HG03135 (cell line): Measurements from ENCODE around the gene RRP8.

Source experiments
- ATAC-seq: cut with Tn5 transposase; IDR thresholded peaks from one replicate; pipeline ENCODE4 v1.9.1; 2021; ENCODE audit warnings: mild to moderate bottlenecking, moderate library complexity; ENCODE audit not compliant: unreplicated experiment

The RRP8 gene

DNA sequence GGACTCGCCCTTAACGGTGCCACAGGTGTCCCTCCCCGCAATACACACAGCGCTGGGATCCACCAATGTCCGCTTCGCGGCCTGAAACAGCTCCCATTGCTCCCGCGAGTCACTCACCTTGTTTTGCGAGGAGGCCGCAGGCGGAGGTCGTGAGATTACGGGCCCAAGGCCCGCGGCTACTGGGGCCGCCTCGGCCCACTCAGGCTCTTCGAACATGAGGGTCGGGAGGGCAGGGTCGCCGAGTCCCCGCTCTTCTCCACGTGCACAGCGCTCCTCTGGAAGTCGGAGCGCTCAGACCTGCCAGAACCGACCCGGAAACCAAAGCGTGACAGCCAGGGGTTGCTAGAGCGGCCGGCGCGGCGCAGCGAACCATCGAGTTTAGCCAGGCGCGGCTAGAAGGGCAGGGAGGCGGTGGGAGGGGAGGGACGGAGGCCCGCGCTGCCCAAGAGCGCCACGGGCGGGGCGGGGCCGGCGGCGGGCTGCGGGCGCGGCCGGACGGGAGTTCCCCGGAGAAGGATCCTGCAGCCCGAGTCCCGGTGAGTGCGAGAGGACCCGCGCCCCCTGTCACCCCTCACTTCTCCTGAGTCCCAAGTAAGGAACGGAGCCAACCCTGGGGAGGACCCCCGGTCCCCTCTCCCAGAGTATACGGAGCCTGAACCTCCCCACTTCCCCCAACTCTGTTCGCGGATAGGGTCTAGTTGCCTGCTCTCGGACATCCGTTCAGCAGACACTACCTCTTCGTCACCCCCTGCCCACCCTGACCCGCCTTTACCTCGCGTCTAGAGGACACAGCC, at the start of gene RRP8, which contains the start of gene ILK:
TSS of gene RRP8 (minus strand) at position 330 of the 794 bp plus-strand sequence. CDS start at position 216, 114 bp downstream.
TSS of gene ILK (plus strand) at position 488 of the 794 bp plus-strand sequence. CDS start 498 bp downstream, outside the sequence.
- peak; percentile 72 for ATAC-seq

DNA sequence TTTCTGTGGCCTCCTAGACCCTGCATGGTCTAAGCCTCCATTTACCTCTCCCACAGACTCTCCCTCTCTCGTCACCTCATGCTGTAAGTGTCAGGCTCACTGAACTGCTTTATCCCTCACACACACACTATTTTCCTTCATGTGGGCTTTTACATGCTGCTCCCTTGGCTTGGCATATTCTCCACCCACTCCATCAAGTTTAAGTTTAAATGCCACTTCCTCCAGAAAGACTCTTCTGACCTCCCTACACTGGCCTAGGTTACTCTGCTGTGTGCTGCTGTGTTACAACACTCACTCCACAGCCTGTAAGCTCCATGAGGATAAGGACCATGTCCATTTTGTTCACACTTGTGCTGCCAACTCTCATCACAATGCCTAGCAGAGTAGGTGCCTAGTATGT, 49.7 kb upstream of the RRP8 start:
- no peak for ATAC-seq

DNA sequence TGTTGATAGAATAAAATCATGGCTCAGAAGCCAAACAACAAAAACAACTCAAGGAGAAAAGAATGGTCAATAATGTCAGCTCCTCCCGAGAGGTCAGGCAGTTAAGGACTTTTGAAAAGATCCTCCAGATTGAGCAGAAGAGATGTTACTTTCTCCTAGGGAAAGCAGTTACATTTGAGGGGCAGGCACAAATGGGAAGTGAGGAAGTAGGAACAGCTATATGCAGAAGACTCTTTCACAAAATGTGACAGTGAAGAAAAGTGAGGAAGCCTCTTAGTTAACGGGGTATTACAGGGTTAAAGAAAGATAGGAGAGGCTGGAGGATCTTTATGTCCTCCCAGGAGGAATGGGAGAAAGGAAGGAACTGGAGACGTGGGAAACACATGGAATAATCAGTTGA, 48.8 kb upstream of the RRP8 start:
- ATAC-seq = no peak

DNA sequence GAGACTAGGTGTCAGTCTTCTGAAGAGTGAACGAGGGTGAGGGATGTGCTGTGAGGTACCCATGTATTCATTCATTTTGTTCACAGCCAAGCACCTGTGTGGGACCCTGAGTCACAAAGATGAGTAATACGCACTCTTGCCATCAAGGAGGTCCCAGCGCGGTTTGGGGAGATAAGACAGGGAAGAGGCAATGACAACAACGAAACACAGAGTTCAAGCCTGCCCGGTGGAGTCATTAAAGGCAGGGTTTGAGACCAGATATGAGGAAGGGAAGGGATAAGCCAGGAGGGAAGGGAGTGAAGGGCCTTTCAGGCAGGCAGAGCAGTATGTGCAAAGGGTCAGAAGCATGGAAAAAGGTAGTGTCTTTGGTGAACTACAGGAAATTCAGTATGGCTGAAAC, 47.6 kb upstream of the RRP8 start:
- no peak for ATAC-seq

DNA sequence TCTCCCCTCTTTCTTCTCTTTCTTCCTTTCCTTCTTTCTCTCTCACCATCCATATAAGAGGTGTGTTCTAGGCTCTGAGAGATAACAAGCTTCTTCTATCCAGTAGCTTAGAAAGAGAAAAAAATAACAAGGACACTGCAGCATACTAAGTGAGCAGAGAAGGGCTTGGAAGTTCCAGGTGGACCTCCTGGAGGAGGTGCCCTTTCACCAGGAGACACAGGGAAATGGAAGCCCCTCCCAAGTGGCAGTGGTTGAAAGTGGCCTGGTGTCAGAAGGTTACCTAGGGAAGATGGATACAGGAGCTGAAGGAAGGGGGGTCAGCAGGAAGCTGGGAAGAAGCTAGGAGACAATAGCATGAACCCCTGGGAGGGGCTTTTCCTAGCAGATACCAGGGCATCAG, 46.7 kb upstream of the RRP8 start:
- ATAC-seq = no peak

DNA sequence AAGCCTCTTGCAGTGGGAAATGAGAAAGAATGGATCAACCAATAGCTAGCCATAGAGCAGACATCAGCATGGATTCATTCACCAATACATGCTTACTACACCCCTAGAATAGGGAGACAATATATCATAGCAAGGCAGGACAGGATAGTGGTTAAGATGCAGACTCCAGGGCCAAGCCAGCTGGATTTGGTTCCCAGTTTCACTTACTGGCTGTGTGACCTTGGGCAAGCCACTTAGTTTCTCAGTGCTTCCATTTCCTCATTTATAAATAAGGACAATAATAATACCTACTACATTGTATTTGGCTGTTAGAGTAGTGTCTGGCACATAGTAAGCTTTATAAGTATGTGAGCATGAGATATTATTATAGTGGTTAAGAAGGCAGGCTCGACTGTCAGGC, 45.1 kb upstream of the RRP8 start:
- ATAC-seq = no peak

DNA sequence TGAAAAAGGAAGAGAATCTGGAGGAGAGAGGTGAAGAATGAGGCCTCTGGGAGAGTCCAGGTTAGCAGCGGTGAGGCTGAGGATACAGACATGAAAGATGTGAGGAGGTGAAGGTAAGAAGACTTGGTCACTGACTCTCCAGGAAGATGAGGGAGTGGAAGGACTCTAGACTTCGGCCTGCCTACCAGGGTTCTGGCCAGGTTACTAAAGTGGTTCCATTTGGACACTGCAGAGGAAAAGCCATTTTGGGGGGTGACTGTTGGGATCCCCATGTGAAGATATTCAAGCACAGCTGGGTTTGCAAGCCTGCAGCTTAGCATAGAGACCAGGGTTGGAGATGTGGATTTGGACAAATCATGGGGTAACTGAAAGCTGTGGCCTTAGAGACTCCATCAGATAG, 44.4 kb upstream of the RRP8 start:
- no peak for ATAC-seq

DNA sequence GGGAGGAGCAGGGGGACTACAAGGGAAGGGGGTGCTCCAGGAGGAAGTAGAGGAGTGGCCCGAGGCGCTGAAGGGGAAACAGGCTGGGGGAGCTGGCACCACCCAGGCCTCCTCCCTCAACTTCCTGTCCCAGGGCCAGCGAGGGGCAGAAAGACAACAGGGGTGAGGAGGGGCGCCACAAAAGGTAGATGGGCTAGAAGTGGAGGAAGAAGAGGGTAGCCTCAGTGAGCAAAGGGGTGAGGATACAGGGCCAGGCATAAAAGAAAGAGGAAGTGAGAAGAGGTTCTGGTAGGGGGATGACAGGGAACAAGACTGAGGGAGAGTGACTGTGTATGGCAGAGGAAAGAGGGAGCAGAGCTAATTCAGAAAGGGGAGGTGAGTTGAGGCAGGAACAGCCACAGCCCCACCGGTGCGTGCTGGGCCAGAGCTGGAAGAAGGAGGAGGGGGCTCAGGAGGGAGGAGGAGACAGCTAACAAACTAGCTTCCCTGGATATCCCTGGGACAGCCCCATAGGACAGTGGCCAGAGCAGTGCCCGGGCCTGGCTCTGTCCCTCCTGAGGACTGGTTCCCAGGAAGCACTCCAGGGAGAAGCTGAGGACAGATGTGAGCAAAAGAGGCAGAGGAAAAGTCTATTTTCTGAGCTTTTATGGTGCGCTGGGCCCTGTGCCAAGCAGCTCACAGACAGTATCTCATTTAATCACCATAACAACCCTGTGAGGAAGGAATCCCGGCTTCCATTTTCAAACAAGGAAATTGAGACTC, 43.7 kb upstream of the RRP8 start:
- peak; percentile 90 for ATAC-seq

DNA sequence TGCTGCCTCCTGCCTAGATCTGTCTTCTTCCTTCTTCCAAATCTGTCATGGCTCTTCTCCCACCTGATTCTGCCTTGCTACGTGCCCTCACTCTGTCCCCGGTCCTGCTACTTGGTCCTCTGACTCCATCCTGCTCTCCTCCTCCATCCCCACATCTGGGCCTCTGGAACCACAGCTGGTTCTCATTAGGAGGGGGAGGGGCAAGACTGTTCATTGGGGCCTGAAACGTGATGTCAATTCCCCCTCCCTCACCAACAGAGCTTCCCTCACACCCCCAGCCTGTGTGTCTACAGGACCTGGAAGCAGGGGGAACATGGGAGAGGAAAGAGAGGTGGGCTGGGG, 43.1 kb upstream of the RRP8 start:
- ATAC-seq = no peak

DNA sequence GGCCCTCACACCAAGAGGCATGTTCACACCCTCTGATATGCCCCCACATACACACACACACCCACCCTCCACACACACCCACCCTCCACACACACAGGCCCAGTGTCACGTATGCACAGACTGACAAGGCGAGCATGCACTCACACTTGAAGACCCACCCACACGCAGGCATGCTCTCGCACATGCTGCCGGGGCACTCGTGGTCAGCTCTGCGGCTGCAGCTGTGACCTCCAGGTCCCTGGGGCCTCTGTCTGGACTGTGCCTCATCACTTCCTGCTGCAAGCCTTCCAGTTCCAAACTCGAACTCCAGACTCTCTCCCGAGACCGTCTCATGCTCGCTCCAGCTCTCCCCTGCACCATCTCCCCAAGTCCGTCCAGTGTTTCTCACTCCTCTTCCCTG, 42.7 kb upstream of the RRP8 start:
- no peak for ATAC-seq

DNA sequence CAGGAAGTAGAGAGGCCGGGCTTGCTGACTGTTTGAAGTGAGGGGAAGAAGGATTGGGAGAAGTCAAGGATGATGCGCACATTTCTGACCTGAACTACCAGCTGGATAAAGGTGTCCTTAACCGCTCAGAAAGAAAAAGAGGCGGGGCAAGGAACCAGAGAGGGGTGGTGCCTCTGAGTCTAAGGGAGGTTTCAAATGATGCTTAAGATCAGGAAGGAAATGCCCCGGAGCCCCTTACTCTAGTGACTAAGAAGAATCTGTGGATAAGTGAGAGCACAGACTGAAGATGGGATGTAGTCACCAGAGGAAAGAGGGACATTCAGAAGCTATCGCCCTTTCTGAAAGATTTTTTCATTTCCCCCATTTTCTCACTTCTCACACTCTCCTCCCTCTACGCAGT, 39.5 kb upstream of the RRP8 start:
- no peak for ATAC-seq

DNA sequence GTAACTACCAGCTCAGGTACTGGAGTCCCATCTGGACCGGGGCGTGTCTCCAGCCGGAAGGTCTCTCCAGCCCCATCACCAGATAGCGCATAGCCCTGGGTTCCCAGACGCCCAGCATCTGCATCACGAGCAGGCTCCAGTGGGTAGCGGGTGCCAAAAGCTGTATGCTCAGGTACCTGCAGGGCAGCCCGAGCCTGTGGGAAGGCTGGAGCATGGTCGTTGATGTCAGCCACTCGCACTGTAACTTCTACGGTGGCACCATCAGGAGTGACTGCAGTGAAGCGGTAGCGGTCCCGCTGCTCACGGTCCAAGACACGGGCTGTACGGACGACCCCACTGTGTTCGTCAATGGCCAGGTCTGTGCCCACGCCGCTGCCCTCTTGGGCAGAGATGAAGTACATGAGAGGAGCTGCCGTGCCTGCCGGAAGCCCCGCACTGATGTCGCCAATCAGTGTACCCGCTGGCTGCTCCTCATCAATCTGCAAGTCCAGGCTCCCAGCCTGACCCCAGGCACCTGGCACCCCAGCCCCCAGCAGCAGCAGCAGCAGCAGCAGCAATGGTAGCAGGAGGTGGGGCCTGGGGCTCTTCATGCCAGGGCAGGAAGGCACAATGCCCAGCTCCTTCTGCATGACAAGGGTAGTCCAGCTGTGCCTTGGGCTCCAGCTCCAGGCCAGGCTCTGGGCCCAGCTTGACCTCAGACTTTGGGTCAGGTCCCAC, 37.7 kb upstream of the RRP8 start:
- ATAC-seq = no peak

DNA sequence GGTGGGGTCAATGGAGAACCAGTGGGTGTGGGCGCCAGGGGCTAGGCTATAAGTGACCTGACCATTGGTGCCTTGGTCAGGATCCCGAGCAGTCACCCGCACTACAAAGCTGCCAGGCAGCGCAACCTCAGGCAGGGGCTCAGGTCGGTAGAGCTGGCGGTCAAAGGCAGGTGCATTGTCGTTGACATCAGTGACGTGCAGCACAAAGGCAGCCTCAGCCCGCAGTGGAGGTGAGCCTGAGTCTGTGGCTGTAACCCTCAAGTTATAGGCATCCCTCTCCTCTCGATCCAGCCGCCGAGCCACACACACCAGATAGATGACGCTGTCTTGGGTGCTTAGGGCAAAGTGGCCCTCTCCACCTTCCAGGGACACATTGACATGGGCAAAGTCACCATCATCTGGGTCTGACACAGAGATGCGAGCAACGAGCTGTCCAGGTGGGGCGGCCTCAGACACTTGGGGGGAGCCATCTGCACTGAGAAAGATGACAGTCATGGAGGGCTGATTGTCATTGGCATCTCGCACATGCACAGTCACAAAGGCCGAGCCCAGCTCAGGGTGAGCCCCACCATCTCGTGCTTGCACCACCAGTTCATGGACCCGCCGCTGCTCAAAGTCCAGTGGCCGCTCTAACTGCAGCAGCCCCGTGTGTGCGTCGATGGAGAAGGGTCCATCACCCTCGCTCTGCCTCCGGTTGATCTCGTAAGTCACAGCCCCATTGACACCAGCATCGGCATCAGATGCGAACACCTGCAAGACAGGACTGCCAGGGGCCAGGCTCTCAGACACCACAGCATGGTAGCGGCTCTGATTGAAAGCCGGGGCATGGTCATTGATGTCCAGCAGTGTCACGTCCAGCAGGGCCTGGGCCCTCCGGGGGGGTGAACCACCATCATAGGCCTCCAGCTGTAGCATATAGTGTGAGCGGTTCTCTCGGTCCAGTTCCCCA, 36.9 kb upstream of the RRP8 start:
- ATAC-seq = no peak

DNA sequence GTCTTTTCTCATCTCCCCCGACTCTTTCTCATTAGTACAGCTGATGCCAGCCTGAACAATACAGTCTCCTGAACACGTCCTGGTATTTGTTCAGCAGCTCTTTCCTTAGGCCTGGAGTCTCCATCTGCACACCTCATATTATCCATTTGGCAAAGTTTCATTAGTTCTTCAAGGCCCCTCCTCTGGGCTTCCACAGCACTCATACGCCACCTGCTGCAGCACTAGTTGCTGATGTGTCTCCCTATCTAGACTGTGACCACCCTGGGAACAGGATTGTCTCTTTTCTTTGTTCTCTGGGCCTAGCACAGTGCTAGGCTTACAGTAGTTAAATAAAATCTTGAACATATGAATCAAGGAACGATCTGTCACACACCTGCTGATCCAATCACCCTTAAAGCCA, 35.0 kb upstream of the RRP8 start:
- ATAC-seq = no peak

DNA sequence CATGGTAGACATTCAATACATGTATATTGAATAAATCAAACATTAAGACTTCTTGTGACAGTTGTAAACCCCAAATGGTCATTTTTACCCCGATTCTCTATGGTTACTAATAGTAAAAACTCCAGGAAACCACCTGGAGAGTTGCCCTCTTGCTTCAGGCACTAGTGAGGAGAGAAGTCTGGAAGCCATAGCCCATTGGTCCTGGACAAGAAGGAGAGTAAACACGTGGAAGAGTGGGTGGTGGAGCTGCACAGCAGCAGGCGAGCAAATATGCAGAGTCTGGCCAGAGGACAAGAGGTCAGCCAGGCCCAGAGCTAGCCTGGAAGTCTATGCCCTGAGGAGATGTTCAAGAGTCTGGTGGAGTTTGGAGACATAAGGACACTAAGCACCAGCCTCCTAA, 34.5 kb upstream of the RRP8 start:
- ATAC-seq = no peak

DNA sequence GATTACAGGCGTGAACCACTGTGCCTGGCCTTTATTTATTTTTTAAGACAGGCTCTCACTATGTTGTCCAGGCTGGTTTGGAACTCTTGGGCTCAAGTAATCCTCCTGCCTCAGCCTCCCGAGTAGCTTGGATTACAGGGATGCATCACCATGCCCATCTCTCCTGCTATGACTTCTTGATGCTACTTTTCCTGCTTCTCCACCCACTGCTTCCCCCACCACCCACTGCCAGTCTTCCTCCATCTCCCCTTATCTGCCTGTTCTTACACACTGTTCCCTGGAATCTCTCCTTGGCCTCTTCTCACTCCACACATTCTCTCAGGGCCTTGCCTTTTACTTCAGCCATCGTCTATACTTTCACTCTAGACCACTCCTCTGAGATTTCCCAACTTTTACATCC, 33.1 kb upstream of the RRP8 start:
- no peak for ATAC-seq

DNA sequence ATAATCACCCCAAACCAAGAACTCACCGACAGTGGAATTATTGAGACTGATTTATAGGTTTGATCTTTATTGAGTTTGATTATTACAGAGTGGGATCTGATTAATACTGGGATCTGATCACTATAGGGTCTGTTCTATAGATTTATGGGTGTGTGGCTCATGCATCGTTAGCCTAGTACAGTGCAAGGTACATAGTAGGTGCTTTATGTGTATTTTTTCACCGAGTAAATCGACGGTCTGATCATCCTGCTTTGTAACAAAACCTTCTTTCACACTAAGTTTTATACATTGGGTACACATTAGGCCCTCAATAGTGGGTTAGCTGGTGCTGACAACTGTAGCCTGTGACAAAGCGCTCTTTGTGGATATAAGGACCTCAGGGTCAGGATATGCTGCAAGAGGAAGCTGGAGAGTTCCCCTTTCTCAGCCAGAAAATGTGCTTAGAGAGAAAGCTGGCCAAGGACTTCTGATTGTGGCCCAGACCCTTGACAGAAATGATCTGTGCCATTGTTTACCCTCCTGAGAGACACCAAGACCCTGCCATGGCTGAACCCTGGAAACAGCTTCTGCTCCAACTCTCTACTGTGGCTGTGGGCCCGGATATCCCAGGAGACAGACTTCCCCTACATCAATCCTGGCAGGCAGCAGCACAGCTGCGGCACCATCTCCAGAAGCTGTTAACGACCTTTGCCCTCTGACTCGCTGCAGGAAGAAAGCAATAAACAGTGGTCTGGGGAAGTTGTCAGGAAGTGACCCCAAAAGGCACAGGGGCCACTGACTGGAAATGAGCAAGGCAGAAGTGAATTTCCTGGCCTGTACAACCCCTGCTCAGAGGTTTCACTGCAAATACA, 31.9 kb upstream of the RRP8 start:
- no peak for ATAC-seq

DNA sequence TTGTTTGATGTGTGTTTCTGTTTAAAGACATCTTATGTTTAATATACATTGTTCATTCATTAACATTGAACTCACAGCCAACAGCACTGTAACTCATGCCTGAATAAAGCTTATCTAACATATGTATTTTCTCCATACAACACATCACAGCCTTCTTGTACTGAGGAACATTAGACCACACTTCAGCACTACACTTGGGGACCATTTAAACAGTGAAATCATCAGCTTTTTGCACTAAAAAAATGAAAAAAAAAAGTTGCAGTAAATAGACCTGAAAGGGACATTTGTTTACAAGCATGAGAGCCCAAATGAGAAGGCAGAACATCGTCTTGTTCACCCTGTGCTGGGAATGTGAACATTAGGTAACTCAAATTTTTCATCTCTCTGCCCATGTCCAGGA, 31.1 kb upstream of the RRP8 start:
- ATAC-seq = no peak
